CD14-positive monocyte (primary cell): Measurements from ENCODE around the gene DNM2. TPM values are rescaled to one million over a fixed set of nuclear protein-coding genes. Genes with fewer than 3 reads are reported as not detected.
A peak's percentile ranks its signal among the peaks of the same experiment; 100 is the strongest.

Experiments
- DNase-seq, 3 donors: peaks; one replicate each; pipeline ENCODE4 v3.0.0-alpha.2; 2011 to 2022
- H2AFZ ChIP-seq: 2 replicates; pipeline ENCODE4 v1.6.0; 2012; ENCODE audit warnings: mild to moderate bottlenecking, low read depth, low read length, inconsistent platforms; ENCODE audit not compliant: insufficient read depth, poor library complexity, severe bottlenecking
- H3K27ac ChIP-seq, 2 donors: 1 replicate in 1 of 2; 2 replicates in 1 of 2; pipeline ENCODE4 v1.5.1; 2012 to 2013; ENCODE audit warnings: low read length in 2 of 2, control low read depth in 1 of 2, inconsistent platforms in 1 of 2, low read depth in 1 of 2, mild to moderate bottlenecking in 1 of 2
- H3K27me3 ChIP-seq, 2 donors: one replicate each; pipeline versions ENCODE4 v1.6.0 to v1.6.1; 2011 to 2013; ENCODE audit warnings: low read length in 2 of 2; ENCODE audit not compliant: control insufficient read depth in 2 of 2, insufficient read depth in 2 of 2
- H3K36me3 ChIP-seq, 2 donors: replicated peaks in 1 of 2; 1 replicate in 1 of 2; 2 replicates in 1 of 2; pipeline versions ENCODE4 v1.5.1 to v1.6.1; 2012 to 2013; ENCODE audit warnings: low read length in 2 of 2, control low read depth in 1 of 2, inconsistent platforms in 1 of 2, mild to moderate bottlenecking in 1 of 2; ENCODE audit not compliant: insufficient read depth in 2 of 2, control insufficient read depth in 1 of 2
- H3K4me1 ChIP-seq, 2 donors: 1 replicate in 1 of 2; 2 replicates in 1 of 2; pipeline versions ENCODE4 v1.5.1 to v1.6.1; 2012 to 2013; ENCODE audit warnings: low read length in 2 of 2, control low read depth in 1 of 2, inconsistent platforms in 1 of 2, mild to moderate bottlenecking in 1 of 2, moderate library complexity in 1 of 2; ENCODE audit not compliant: insufficient read depth in 2 of 2, control insufficient read depth in 1 of 2
- H3K4me2 ChIP-seq: replicated peaks from 2 replicates; pipeline ENCODE3; 2012; ENCODE audit warnings: low read length, moderate library complexity, mild to moderate bottlenecking; ENCODE audit not compliant: poor library complexity, severe bottlenecking; ENCODE audit errors: extremely low read depth
- H3K4me3 ChIP-seq, 3 experiments: fragments of 200-600 bp in 1 of 3; sonication (generic) in 1 of 3; replicated peaks in 1 of 3; 1 replicate in 2 of 3; 2 replicates in 1 of 3; pipeline ENCODE4 v1.5.1; 2011 to 2013; ENCODE audit warnings: low read length in 3 of 3, mild to moderate bottlenecking in 3 of 3, control low read depth in 2 of 3, low read depth in 2 of 3, inconsistent platforms in 1 of 3, moderate library complexity in 1 of 3
- H3K79me2 ChIP-seq: 2 replicates; pipeline ENCODE4 v1.6.0; 2012; ENCODE audit warnings: mild to moderate bottlenecking, control low read depth, inconsistent platforms, low read length, moderate library complexity; ENCODE audit not compliant: insufficient read depth
- H3K9ac ChIP-seq: 2 replicates; pipeline ENCODE4 v1.6.0; 2017; ENCODE audit warnings: low read length, mild to moderate bottlenecking; ENCODE audit not compliant: insufficient read depth, poor library complexity, severe bottlenecking
- H3K9me3 ChIP-seq, 2 donors: replicated peaks in 1 of 2; 1 replicate in 1 of 2; 2 replicates in 1 of 2; pipeline versions ENCODE4 v1.5.1 to v1.6.1; 2012 to 2013; ENCODE audit warnings: low read length in 2 of 2, control low read depth in 1 of 2; ENCODE audit not compliant: control insufficient read depth in 1 of 2, insufficient read depth in 1 of 2
- H4K20me1 ChIP-seq: 2 replicates; pipeline ENCODE4 v1.6.0; 2012; ENCODE audit warnings: mild to moderate bottlenecking, low read length, control low read depth, moderate library complexity; ENCODE audit not compliant: insufficient read depth
- H3K27ac Mint-ChIP-seq, 7 donors: one replicate each; pipeline ENCODE4 v1.8.0; 2020; ENCODE audit warnings: mild to moderate bottlenecking in 7 of 7, mixed read lengths in 7 of 7, moderate library complexity in 6 of 7, inconsistent platforms in 2 of 7
- H3K27me3 Mint-ChIP-seq, 3 donors: one replicate each; pipeline ENCODE4 v1.8.0; 2021 to 2022; ENCODE audit warnings: low read depth in 3 of 3, mild to moderate bottlenecking in 3 of 3, mixed read lengths in 3 of 3, moderate library complexity in 3 of 3, inconsistent platforms in 1 of 3
- H3K36me3 Mint-ChIP-seq, 2 donors: one replicate each; pipeline ENCODE4 v1.8.0; 2020; ENCODE audit warnings: mixed read lengths in 2 of 2, inconsistent platforms in 1 of 2, mild to moderate bottlenecking in 1 of 2
- H3K4me1 Mint-ChIP-seq: one replicate; pipeline ENCODE4 v1.8.0; 2020; ENCODE audit warnings: mild to moderate bottlenecking, mixed read lengths
- H3K4me3 Mint-ChIP-seq, 2 donors: one replicate each; pipeline ENCODE4 v1.8.0; 2020; ENCODE audit warnings: mild to moderate bottlenecking in 2 of 2, mixed read lengths in 2 of 2, moderate library complexity in 1 of 2
- H3K9me3 Mint-ChIP-seq, 7 donors: one replicate each; pipeline ENCODE4 v1.8.0; 2020 to 2022; ENCODE audit warnings: mixed read lengths in 7 of 7, mild to moderate bottlenecking in 6 of 7, moderate library complexity in 6 of 7, inconsistent platforms in 2 of 7
- WGBS: methylation state at CpG from one replicate; pipeline ENCODE4 v1.1.5; 2013; ENCODE audit warnings: missing lambda C conversion rate; ENCODE audit not compliant: insufficient coverage; 5-methylcytosine and 5-hydroxymethylcytosine counted together
- intact Hi-C, 2 donors: fragments of 100-400 bp; cut with micrococcal nuclease; formaldehyde crosslinking; loops; one replicate each; pipeline versions ENCODE4 v1.15.0 to v1.15.1; 2023
- polyA plus RNA-seq, 3 donors: library from polyadenylated mRNA; depleted of rRNA in 1 of 3; unstranded in 2 of 3; stranded (reverse) in 1 of 3; fragments of 300-500 nt in 2 of 3; fragments of >200 nt in 1 of 3; fragmentation: Illumina TruSeq in 2 of 3; gene quantifications; 1 replicate in 2 of 3; 2 replicates in 1 of 3; pipeline ENCODE4 v1.2.3, GENCODE V29; 2012 to 2021
- TF ChIP-seq, protein P1 (sequence below): fragments of 200-600 bp; IDR thresholded peaks from one replicate; pipeline ENCODE4 v1.8.0; 2022; ENCODE audit warnings: antibody characterized with exemption, mild to moderate bottlenecking

The DNM2 gene
- polyA plus RNA-seq, 3 donors = 53.0 to 186 (median 69.5) TPM

DNA sequence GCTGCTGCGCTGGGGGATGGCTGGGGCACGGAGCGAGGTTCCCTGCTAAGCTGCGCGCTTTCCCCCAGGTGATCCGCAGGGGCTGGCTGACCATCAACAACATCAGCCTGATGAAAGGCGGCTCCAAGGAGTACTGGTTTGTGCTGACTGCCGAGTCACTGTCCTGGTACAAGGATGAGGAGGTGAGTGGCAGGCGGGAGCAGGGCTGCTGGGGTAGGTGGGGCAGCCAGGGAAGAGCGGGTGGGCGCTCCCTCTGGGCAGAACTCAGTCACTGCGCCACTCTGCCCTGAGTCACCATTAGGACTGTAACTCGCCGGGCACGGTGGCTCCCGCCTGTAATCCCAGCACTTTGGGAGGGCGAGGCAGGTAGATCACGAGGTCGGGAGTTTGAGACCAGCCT, 94.3 kb downstream of the DNM2 start:
- Histone ChIP-seq H3K4me3 (peak overlapping the region in 1 of 3 experiments; percentile 15), H3K4me2 (no peak overlapping the region), H3K79me2 (peaks cover 35% of the 10 kb centered on the region), H3K27ac (peak overlapping the region; percentile 80 to 89), H2AFZ (no peak overlapping the region), H3K9ac (no peak overlapping the region), H3K27me3 (no peaks in the 10 kb centered on the region), H3K9me3 (no peaks in the 10 kb centered on the region), H3K36me3 (peaks cover 22 to 23% of the 10 kb centered on the region in 2 donors), H3K4me1 (peaks cover 82 to 87% of the 10 kb centered on the region in 2 donors), H4K20me1 (no peaks in the 10 kb centered on the region)
- no peak overlapping the region for H3K4me3 Mint-ChIP-seq
- H3K4me1 Mint-ChIP-seq = peaks cover 76% of the 10 kb centered on the region
- TF ChIP-seq, protein P1, sequence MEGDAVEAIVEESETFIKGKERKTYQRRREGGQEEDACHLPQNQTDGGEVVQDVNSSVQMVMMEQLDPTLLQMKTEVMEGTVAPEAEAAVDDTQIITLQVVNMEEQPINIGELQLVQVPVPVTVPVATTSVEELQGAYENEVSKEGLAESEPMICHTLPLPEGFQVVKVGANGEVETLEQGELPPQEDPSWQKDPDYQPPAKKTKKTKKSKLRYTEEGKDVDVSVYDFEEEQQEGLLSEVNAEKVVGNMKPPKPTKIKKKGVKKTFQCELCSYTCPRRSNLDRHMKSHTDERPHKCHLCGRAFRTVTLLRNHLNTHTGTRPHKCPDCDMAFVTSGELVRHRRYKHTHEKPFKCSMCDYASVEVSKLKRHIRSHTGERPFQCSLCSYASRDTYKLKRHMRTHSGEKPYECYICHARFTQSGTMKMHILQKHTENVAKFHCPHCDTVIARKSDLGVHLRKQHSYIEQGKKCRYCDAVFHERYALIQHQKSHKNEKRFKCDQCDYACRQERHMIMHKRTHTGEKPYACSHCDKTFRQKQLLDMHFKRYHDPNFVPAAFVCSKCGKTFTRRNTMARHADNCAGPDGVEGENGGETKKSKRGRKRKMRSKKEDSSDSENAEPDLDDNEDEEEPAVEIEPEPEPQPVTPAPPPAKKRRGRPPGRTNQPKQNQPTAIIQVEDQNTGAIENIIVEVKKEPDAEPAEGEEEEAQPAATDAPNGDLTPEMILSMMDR = no peak
- WGBS = 75% methylated on average over 4 of the region's 19 CpGs
- H3K27me3 Mint-ChIP-seq = no peaks in the 10 kb centered on the region
- peak overlapping the region; percentile 87 to 95 (median 93) for H3K27ac Mint-ChIP-seq
- H3K9me3 Mint-ChIP-seq = peaks cover 0 to 9% (median 0%) of the 10 kb centered on the region in 7 donors
- intact Hi-C loops = no loop called here
- DNase-seq = no peak
- peaks cover 43 to 61% of the 10 kb centered on the region in 2 donors for H3K36me3 Mint-ChIP-seq

DNA sequence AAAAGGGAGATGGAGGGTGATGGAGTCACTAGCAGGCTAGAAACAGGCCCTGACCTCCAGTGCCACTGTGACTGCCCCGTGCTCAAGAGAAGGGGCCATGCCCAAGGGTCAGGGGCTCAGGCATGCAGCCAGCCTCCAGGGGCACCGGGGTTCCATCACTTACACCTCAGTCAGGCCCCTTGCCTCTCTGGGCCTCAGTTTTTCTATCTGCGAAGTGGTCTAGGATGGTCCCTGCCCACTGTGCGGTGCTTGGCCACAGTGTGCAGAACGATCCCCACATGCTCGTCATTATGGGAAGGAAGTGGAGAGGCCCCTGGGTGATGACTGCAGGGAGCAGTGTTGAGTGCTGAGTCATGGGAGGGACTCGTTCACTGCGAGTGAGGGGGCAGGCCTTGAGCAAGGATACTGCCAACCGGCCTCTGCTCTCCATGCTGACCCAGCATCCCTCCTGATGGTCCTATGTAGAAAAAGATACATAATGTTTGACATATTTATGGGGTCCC, 95.1 kb downstream of the DNM2 start:
- Histone ChIP-seq H3K4me3 (peak overlapping the region in 1 of 3 experiments; percentile 7), H3K27ac (peak overlapping the region; percentile 80 to 89), H3K9me3 (no peaks in the 10 kb centered on the region), H3K4me2 (peak overlapping the region; percentile 32), H3K79me2 (peaks cover 33% of the 10 kb centered on the region), H3K27me3 (no peaks in the 10 kb centered on the region), H3K9ac (peak overlapping the region; percentile 17), H3K36me3 (peaks cover 23 to 26% of the 10 kb centered on the region in 2 donors), H2AFZ (no peak overlapping the region), H4K20me1 (no peaks in the 10 kb centered on the region), H3K4me1 (peaks cover 79% of the 10 kb centered on the region in 2 donors)
- Mint-ChIP-seq H3K9me3 (peaks cover 0 to 9% (median 0%) of the 10 kb centered on the region in 7 donors), H3K27ac (peak overlapping the region; percentile 87 to 95 (median 93)), H3K4me1 (peaks cover 74% of the 10 kb centered on the region), H3K4me3 (peak overlapping the region in 1 of 2 donors; percentile 59), H3K27me3 (no peaks in the 10 kb centered on the region), H3K36me3 (peaks cover 46 to 63% of the 10 kb centered on the region in 2 donors)
- TF ChIP-seq, protein P1 = no peak
- DNase-seq = peak; percentile 83 to 91 (median 88)
- intact Hi-C loops = no loop called here
- WGBS = 43% methylated on average over 4 of the region's 9 CpGs
